Lower lobe of right lung (tissue), 2 donors: ENCODE data around the gene MAN2B2. TPM values are rescaled to one million over a fixed set of nuclear protein-coding genes. Genes with fewer than 3 reads are reported as not detected.

Experiments used
- ATAC-seq, 2 donors: fragments of 200-7000 bp; cut with Tn5 transposase; one replicate each; pipeline ENCODE4 v1.9.1; 2020 to 2022; ENCODE audit warnings: mild to moderate bottlenecking in 2 of 2, moderate library complexity in 2 of 2
- DNase-seq: peaks from one replicate; pipeline ENCODE4 v3.0.0-alpha.2; 2020
- H3K27ac ChIP-seq: fragments of 200-600 bp; one replicate; pipeline ENCODE4 v1.8.0; 2022
- H3K27me3 ChIP-seq: fragments of 200-600 bp; one replicate; pipeline ENCODE4 v1.8.0; 2022; ENCODE audit warnings: low read depth
- H3K36me3 ChIP-seq: fragments of 200-600 bp; one replicate; pipeline ENCODE4 v1.8.0; 2022; ENCODE audit warnings: mild to moderate bottlenecking
- H3K4me1 ChIP-seq: fragments of 200-600 bp; one replicate; pipeline ENCODE4 v1.8.0; 2022
- H3K4me3 ChIP-seq: fragments of 200-600 bp; one replicate; pipeline ENCODE4 v1.8.0; 2022; ENCODE audit warnings: mild to moderate bottlenecking
- H3K9me3 ChIP-seq: fragments of 200-600 bp; one replicate; pipeline ENCODE4 v1.8.0; 2022
- intact Hi-C: fragments of 100-400 bp; cut with DNase I; formaldehyde crosslinking; loops from one replicate; pipeline ENCODE4 v1.11.0; 2022
- total RNA-seq: library from RNA; stranded (reverse); fragmentation: NEBNext Ultra II Directional; extraction: Animal tissue kit (Norgen Biotek cat#: 25700); gene quantifications from one replicate; pipeline ENCODE4 v1.2.1, GENCODE V29; 2021
- TF ChIP-seq, protein P1 (sequence below): fragments of 200-600 bp; IDR thresholded peaks from one replicate; pipeline ENCODE4 v1.8.0; 2022; ENCODE audit warnings: antibody characterized with exemption, mild to moderate bottlenecking
- donor health status: DM: no; HTN: yes; CAD: no; lungs with severe emphysema.

The MAN2B2 gene
- total RNA-seq, 1 donor from 2014 or later, result 41.2 TPM

DNA sequence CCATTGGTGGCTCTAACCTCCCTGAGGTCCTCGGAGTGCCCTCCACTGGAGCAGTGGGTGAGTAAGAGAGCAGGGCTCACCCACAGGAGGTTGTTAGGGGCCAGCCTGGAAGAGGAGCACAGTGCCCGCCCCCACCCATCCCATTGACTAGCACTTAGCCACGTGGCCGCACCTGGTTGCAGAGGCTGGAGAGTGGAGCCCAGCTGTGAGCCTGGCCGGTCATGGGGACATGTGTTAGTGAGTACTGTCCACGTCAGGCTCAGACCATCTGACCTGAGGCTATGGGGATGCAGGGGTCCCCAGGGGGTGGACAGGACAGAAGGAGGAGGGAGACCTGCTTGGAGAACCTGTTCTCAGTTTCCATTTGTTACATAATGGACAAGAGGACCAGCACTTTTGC is 1.4 kb upstream of the MAN2B2 start:
- H3K4me1 ChIP-seq, result peaks cover 19% of the 10 kb centered on the region
- peaks cover 20% of the 10 kb centered on the region for H3K36me3 ChIP-seq
- H3K4me3 ChIP-seq, result no peak overlapping the region
- TF ChIP-seq, protein P1, sequence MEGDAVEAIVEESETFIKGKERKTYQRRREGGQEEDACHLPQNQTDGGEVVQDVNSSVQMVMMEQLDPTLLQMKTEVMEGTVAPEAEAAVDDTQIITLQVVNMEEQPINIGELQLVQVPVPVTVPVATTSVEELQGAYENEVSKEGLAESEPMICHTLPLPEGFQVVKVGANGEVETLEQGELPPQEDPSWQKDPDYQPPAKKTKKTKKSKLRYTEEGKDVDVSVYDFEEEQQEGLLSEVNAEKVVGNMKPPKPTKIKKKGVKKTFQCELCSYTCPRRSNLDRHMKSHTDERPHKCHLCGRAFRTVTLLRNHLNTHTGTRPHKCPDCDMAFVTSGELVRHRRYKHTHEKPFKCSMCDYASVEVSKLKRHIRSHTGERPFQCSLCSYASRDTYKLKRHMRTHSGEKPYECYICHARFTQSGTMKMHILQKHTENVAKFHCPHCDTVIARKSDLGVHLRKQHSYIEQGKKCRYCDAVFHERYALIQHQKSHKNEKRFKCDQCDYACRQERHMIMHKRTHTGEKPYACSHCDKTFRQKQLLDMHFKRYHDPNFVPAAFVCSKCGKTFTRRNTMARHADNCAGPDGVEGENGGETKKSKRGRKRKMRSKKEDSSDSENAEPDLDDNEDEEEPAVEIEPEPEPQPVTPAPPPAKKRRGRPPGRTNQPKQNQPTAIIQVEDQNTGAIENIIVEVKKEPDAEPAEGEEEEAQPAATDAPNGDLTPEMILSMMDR, result no peak
- H3K9me3 ChIP-seq, result no peaks in the 10 kb centered on the region
- no peak overlapping the region for H3K27ac ChIP-seq
- no peaks in the 10 kb centered on the region for H3K27me3 ChIP-seq
- ATAC-seq, result no peak
- DNase-seq, result no peak
- intact Hi-C loops, result no loop called here

DNA sequence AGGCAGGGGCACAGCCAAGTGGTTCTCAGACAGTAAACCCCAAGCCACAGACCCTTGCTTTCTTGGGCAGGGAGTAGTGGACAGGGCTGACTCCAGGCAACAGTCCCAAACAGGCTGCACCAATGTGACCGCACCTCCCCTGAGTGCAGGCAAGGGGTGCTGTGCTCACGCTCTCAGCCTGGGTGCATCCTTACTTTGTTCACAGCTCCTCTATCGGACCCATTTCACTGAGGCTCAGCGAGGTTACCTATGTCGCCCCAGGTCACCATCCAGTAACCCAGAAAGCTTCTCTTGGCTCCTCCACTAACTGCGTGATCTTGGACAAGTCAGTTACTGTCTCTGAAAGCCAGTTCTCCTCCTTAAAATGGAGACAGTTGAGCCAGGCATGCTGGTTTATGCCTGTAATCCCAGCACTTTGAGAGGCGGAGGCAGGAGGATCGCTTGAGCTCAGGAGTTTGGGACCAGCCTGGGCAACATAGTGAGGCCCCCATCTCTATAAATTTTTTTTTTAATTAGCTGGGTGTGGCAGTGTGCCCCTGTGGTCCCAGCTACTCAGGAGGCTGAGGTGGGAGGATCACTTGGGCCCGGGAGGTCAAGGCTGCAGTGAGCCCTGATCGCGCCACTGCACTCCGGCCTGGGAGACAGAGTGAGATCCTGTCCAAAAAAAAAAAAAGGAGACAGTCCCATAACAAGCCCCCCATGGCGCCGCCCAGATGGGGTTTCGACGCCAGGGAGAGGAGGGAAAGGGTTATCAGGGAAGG is 823 bp upstream of the MAN2B2 start:
- DNase-seq, result no peak

DNA sequence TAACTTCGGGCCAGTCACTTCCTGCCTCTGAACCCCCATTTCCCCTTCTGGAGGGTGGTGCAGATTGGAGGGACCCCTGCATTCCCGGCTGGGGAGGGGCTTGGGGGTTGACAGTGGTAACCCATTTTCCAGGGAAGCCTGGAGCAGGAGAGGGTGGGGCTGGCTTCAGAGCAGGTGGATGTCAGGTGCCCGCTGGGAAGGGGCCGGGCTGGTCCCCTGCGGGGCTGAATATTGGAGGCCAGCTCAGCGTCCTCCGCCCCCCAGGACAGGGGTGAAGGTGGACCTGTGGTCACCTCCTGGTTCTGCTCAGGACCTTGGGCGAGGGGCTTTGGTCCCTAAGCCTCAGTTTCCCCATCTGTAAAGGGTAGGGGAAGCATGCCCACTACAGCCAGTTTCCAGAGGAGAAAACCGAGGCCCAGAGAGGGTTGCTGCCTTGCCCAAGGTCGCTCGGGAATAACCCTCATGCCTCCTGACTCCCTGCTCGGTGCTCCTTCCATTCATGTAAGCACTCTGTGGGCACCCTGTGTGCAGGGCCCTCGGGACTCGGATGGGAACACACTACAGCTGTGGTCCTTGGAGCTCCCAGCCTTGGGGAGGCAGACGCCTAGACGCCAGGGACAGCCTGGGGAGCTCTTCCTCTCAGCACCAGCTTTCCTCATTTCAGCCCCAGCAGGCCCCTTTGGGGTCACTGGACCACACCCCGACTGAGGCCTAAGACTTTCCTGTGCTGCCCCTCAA is 683 bp downstream of the MAN2B2 start:
- Histone ChIP-seq H3K27me3 (no peaks in the 10 kb centered on the region), H3K4me1 (peaks cover 19% of the 10 kb centered on the region), H3K27ac (peak overlapping the region; percentile 84), H3K36me3 (peaks cover 35% of the 10 kb centered on the region), H3K4me3 (peak overlapping the region; percentile 99), H3K9me3 (no peaks in the 10 kb centered on the region)
- TF ChIP-seq, protein P1, result no peak
- intact Hi-C loops, result no loop called here
- ATAC-seq (peak; percentile 3 to 4), DNase-seq (no peak)

More for the DNA sequence above, 823 bp upstream of the MAN2B2 start:
- peaks cover 21% of the 10 kb centered on the region for H3K36me3 ChIP-seq
- no peaks in the 10 kb centered on the region for H3K27me3 ChIP-seq
- no peak for ATAC-seq
- peak overlapping the region; percentile 84 for H3K27ac ChIP-seq
- H3K4me3 ChIP-seq, result peak overlapping the region; percentile 99
- no peaks in the 10 kb centered on the region for H3K9me3 ChIP-seq
- TF ChIP-seq, protein P1, result no peak
- intact Hi-C loops, result no loop called here
- peaks cover 19% of the 10 kb centered on the region for H3K4me1 ChIP-seq

DNA sequence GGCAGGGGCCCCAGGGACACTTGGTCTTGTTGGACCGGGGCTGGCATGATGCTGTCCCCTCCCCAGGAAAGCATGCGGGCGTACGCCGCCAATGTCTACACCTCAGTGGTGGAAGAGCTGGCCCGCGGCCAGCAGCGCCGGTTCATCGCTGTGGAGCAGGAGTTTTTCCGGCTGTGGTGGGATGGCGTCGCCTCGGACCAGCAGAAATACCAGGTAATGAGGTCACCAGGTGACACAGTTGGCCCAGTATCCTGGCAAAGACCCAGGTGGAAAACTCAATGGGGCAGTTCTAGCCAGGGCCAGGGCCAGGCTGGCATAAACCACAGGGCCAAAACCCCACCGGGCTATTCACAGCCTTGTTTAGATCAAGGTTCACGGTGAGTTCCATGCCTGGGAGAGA is 1.5 kb downstream of the MAN2B2 start:
- Histone ChIP-seq H3K27me3 (no peaks in the 10 kb centered on the region), H3K4me1 (peaks cover 19% of the 10 kb centered on the region), H3K36me3 (peaks cover 41% of the 10 kb centered on the region), H3K4me3 (no peak overlapping the region), H3K9me3 (no peaks in the 10 kb centered on the region), H3K27ac (no peak overlapping the region)
- DNase-seq (no peak), ATAC-seq (no peak)
- intact Hi-C loops, result no loop called here
- TF ChIP-seq, protein P1, result no peak

DNA sequence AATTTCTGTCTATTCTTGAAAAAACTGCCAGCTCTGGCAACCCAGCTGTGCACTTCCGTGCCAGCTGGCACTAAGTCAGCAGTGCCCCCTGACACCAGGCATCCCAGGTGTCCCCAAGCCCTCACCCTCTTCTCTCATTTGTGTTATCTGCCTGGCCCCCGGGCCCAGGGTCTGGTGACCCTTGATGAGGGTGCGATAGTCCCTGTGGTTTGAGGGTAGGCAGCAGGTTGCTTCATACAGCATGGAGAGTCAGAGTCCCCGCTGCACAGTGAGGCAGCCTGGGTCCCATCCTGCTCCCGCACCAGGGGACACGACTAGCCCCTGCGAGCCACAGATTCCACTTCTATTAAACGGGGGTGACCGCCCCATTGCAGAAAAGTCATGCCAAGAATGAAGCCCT is 1.9 kb downstream of the MAN2B2 start:
- Histone ChIP-seq H3K4me1 (peaks cover 19% of the 10 kb centered on the region), H3K9me3 (no peaks in the 10 kb centered on the region), H3K4me3 (no peak overlapping the region), H3K27me3 (no peaks in the 10 kb centered on the region), H3K36me3 (peaks cover 46% of the 10 kb centered on the region), H3K27ac (no peak overlapping the region)
- TF ChIP-seq, protein P1, result no peak
- no peak for ATAC-seq
- intact Hi-C loops, result no loop called here
- no peak for DNase-seq
